Liver (tissue), 3 donors: ENCODE measurements around the gene ST6GAL1.

Experiments used
- EGR1 ChIP-seq, 2 donors: IDR thresholded peaks; 2 replicates each; pipeline ENCODE4 v1.6.1; 2016 to 2018; ENCODE audit warnings: antibody characterized with exemption in 2 of 2, low read depth in 2 of 2
- RXRA ChIP-seq, 2 donors: IDR thresholded peaks; 2 replicates each; pipeline ENCODE4 v1.6.1; 2017 to 2018; ENCODE audit warnings: antibody characterized with exemption in 2 of 2, mild to moderate bottlenecking in 1 of 2
- TAF1 ChIP-seq: conservative IDR thresholded peaks from 2 replicates; pipeline ENCODE4 v1.6.1; 2016; ENCODE audit warnings: antibody characterized with exemption, mild to moderate bottlenecking
- TF ChIP-seq, protein P1 (sequence below): fragments of 150-350 bp; IDR thresholded peaks from 2 replicates; pipeline ENCODE4 v1.5.1; 2017; ENCODE audit warnings: improper control_type of control experiment, low read depth, low read length; ENCODE audit not compliant: missing input control
- donor health status: healthy.
- donor health status: healthy.

DNA sequence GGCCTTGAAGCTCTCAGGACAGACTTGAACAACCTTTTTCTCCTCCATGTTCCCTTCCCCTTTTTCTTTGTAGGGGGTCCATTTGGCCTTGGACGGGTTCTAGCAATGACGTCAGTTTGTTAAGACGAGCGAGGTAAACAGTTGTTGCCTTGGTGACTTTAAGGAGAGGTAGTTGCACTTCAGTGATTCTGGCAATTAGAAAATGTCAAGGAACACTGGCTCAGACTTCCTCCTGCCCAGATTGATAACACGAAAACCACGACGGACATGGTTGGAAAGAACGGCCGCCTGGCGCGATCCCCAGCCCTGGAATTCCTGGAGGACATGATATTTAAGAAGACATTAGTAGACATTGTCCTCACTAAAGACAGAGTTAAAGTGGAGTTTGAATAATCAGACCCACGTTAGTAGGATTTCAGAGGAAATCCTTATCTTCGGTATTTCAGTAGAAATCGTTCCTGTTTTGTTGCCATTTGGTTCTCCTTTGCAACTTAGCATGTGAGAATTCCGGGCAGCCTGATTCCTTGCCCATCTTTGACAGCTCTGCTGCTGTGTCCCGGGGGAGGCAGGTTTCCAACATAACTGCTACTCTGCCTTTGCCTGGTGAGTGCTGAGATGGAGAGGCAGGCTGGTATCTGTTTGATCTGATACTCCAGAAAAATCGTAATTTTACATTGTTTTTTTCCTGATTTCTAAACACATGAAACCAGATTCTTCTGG lies 87.3 kb downstream of the ST6GAL1 start:
- TF ChIP-seq, protein P1, sequence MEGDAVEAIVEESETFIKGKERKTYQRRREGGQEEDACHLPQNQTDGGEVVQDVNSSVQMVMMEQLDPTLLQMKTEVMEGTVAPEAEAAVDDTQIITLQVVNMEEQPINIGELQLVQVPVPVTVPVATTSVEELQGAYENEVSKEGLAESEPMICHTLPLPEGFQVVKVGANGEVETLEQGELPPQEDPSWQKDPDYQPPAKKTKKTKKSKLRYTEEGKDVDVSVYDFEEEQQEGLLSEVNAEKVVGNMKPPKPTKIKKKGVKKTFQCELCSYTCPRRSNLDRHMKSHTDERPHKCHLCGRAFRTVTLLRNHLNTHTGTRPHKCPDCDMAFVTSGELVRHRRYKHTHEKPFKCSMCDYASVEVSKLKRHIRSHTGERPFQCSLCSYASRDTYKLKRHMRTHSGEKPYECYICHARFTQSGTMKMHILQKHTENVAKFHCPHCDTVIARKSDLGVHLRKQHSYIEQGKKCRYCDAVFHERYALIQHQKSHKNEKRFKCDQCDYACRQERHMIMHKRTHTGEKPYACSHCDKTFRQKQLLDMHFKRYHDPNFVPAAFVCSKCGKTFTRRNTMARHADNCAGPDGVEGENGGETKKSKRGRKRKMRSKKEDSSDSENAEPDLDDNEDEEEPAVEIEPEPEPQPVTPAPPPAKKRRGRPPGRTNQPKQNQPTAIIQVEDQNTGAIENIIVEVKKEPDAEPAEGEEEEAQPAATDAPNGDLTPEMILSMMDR = no peak
- TF ChIP-seq RXRA (IDR thresholded peaks at IDR 0.05) = no peak
- TF ChIP-seq EGR1 (IDR thresholded peaks at IDR 0.05; ENCODE audit: low read depth in 2 of 2) = no peak
- TF ChIP-seq TAF1 = no peak
